NOMO-1 treated with DMSO at 0.1 percent for 48 hours (cell line): ENCODE results near the gene NOC4L.
"Not testable (repeated sequence)": the region's sequence is repeated elsewhere in the genome, so short reads cannot be mapped to it uniquely, and the experiment has no call there.

Experiments used
- DNase-seq: peaks from one replicate; lab custom pipeline; 2025; ENCODE audit not compliant: unreplicated experiment; lab: John Stamatoyannopoulos, UW

Gene NOC4L

DNA sequence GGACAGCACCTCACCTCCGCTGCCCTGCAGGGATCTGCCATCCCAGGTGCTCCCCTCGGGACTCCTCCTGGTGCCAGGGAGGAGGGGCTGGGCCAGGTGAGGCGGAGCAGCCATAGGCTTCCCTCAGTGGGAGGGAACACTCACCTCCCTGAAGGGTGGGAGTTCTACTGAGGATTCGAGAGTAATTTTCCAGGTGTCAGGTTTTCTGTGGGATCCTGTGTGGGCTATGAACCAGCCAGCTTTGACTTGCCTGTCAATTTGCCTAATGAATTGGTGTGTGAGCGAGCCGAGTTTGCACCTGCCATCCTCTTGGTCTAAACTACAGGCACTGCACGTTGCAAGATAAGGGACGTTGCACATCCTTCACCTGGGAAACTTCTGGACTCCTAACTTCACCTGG is 50.3 kb downstream of the NOC4L start:
- DNase-seq: no peak

DNA sequence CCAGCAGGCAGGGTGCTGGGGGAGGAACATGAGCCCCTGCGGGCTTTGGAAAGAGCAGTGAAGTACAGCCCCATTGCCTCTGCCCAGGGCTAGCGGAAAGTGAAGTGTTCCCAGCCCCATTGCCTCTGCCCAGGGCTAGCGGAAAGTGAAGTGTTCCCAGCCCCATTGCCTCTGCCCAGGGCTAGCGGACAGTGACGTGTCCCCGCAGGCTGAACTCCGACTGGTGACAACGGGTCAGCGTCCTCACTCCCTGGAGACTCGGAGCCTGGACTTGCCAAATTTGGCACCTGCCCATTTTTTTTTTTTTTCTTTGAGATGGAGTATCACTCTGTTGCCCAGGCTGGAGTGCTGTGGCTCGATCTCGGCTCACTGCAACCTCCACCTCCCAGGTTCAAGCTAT is 51.0 kb downstream of the NOC4L start:
- not testable (repeated sequence) for DNase-seq

- no peak for DNase-seq
Observed at GRCh38 chr12:132196038-132196872, 52.0 kb downstream of the NOC4L start.

DNA sequence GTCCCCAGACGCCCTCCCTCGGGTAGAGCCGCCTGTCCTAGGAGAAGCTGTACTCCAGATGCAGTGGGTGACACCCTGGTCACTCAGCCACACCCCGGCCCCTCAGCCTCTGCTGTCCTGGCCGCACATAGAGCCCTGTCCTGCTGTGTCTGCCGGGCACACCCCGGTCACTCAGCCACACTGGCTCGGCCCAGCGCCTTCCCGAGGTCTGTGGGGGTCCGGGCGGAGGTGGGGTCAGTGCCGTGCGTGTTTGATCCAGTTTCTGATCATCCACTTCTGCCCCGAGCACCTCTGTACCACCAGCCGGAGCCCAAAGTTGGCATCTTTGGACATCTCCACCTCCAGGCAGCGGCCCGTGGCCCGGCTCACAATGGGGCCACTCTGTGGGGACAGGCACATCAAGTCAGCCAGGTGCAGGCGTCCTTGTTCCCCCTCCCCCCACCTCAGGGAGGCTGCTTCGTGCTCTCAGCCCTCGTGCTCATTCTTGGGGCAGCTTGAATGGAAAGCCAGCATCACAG is 52.7 kb downstream of the NOC4L start:
- no peak for DNase-seq

GRCh38 chr12:132197581-132198354 is 53.5 kb downstream of the NOC4L start:
- DNase-seq: no peak

- no peak for DNase-seq
Observed at GRCh38 chr12:132199101-132199500, 54.8 kb downstream of the NOC4L start.

- DNase-seq: no peak
Observed at GRCh38 chr12:132199526-132200319, 55.5 kb downstream of the NOC4L start.

DNA sequence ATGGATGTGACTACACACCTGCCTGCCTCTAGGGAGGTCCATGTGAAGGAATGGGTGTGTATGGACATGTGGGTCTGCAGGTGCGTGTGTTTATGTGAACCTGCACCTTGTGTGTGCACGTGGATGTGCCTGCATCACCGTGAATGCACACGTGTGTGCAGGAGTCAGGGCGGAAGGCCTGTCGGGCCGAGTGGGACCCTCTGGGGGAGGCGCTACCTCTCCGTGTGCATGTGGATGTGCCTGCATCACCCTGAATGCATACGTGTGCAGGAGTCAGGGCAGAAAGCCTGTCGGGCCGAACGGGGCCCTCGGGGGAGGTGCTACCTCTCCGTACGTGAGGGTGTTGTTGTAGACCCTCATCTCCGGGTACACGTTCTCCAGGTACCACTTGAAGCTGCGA is 56.5 kb downstream of the NOC4L start:
- DNase-seq: no peak

DNA sequence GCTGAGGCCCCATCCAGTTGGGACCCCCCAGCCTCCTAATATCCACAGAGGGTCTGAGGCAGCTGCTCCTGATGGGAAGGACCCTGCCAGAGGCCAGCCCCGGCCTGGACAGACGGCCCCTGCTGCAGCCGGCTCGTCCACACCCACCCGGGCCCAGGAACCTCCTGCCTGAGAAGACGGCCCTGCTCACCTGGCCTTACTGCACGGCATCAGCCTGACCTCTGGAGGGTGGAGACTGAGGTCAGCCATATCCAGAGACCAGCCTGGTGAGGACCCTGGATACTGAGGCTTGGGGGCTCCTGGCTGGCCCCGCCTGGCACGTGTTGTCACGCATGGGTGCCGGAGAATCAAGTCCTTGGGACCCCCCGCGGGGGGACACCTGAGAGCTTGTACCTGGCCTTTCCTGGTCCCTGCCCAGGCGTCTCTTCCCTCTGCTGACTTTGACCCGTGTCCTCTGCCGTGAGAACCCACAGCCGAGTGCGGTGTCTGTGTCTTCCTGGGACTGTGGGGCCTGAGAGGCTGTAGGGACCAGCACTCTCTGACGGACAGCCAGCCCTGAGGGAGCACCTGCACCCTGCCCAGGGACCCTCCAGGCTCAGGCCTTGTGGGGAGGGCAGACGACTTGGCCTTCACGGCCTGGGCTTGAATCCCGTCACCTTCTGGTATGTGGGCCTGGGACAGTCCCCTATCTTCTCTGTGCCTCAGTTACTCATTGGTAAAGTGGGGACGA is 57.3 kb downstream of the NOC4L start:
- no peak for DNase-seq
